GM12864 (cell line): ENCODE measurements around the gene VWA7.

Experiments used
- DNase-seq: peaks from one replicate; pipeline ENCODE4 v3.0.0-alpha.2; 2011; ENCODE audit warnings: low read depth
- H3K4me3 ChIP-seq: 2 replicates; pipeline ENCODE4 v1.5.1; 2011; ENCODE audit warnings: mild to moderate bottlenecking, low read depth, low read length, control low read depth
- TF ChIP-seq, protein P1 (sequence below): IDR thresholded peaks from 2 replicates; pipeline ENCODE4 v1.5.1; 2011; ENCODE audit warnings: low read depth, mild to moderate bottlenecking, moderate library complexity, low read length, control low read depth, inconsistent platforms; ENCODE audit errors: missing control alignments

VWA7 gene

DNA sequence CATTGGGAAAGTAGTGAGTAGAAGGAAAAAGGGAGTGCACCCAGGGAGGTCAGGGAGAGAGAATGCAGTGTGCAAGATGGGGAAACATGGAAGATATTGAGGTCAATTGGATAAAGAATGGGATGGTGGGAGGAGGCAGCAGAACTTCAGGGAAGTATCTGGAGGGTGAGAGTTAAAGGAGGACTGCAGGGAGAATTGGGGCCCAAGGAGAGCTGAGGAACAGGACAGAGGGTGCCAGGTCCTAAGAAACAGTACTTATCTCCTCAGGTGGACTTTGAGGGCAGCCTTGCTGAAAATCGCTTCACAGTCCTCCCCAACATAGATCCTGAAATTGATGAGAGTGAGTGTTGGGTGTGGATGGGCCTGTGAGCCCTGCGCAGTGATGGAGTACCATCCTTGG is 18.8 kb downstream of the VWA7 start:
- TF ChIP-seq, protein P1, sequence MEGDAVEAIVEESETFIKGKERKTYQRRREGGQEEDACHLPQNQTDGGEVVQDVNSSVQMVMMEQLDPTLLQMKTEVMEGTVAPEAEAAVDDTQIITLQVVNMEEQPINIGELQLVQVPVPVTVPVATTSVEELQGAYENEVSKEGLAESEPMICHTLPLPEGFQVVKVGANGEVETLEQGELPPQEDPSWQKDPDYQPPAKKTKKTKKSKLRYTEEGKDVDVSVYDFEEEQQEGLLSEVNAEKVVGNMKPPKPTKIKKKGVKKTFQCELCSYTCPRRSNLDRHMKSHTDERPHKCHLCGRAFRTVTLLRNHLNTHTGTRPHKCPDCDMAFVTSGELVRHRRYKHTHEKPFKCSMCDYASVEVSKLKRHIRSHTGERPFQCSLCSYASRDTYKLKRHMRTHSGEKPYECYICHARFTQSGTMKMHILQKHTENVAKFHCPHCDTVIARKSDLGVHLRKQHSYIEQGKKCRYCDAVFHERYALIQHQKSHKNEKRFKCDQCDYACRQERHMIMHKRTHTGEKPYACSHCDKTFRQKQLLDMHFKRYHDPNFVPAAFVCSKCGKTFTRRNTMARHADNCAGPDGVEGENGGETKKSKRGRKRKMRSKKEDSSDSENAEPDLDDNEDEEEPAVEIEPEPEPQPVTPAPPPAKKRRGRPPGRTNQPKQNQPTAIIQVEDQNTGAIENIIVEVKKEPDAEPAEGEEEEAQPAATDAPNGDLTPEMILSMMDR: no peak
- H3K4me3 ChIP-seq: no peak overlapping the region
- DNase-seq: no peak

DNA sequence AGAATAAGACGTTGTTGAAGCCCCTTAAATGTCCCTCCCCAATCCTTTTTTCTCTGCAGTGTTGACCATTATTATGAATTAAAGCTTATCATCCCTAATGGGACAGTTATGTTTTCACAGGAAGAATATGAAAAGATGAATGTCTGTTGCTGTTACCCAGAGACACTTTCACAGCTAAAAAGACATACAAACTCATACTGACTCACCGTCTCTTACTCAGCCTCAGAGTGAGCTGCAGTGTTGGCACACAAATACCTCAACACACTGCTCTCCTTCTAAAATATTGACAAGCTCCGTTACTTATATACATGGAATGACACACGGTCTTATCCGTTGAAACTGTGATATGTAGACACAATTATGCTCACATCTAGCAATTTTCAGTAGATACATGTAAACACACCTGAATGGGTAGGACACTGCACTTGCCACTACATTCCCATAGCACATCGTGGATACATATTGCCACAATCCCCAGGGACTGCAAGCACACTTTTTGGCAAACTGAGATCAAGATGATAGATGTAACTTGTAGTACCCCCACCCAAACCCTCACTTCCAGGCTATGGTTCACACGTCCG is 24.3 kb downstream of the VWA7 start:
- TF ChIP-seq, protein P1: no peak
- no peak for DNase-seq
- no peak overlapping the region for H3K4me3 ChIP-seq

DNA sequence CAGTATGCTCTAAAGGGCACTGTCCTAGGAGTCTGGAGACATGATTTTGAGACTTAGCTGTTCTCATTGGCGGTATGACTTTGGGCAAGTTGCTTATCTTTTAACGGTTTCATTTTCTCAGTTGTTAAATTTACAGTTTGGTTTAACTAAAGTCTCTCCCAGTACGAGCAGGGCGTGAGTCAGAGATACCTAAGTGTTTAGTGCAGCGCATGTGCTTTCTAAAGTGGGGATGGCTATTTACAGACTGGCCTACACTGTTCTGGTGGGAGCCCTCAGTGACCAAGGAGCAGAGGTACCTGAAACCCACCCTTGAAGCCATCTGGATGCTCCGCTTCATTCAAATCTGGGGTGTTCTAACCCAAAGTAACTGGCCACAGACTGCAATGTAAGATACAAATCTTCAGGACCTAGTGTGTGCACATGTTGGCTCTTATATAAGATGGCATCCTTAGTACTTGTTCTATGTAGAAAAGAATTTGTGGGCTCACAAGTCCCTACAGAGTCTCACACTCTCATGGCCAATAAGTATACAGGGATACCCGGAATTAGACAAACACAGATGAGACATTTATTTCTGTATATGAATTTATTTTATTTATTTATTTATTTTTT is 26.6 kb downstream of the VWA7 start:
- DNase-seq: no peak
- no peak overlapping the region for H3K4me3 ChIP-seq
- TF ChIP-seq, protein P1: no peak

DNA sequence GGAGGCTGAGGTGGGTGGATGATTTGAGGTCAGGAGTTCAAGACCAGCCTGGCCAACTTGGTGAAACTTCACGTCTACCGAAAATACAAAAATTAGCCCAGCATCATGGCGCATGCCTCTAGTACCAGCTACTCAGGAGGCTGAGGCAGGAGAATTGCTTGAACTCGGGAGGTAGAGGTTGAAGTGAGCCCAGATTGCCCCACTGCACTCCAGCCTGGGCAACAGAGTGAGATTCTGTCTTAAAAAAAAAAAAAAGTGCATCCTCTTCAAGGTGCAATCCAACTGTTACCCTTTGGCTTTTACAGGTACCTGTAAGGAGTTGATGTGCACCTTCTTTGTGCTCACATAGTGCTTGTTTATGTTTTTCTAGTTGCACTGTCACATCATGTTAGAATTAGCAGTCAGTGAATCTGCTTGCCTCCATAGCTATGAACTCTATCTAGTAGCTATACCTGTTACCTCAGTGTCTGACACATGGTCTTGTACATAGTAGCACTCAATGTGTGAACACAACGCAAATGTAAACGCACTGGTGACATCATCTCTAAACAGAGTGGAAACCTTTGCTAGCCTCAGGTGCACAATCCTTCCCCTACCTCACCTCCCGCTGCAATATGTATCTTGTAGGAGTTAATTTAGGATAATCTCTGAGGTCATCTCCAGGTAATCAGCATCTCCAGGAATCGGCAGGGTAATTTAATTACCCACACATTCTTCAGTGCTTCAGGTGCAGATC is 27.7 kb downstream of the VWA7 start:
- no peak for DNase-seq
- TF ChIP-seq, protein P1: no peak

DNA sequence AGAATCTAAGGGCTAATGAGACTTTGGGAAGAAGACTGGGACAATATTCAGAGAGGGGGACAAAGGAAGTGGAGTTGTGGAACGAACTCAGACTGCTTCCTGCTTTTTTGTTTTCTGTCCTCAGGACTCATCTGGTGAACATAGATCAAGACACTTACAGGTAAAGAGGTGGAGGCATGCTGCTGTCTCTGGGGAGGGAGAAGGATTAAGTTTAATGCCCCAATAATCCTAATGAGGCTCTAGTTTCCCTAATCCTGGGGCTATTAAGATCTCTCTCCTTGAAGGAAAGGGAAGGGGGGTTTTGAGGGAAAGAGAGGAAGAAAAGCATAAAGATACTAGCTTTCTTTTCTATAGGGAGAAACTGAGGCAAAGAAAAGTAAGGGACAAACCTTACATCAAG is 32.7 kb downstream of the VWA7 start:
- DNase-seq: no peak
- no peak overlapping the region for H3K4me3 ChIP-seq
- TF ChIP-seq, protein P1: no peak

More for the DNA sequence above, 27.7 kb downstream of the VWA7 start:
- H3K4me3 ChIP-seq: no peak overlapping the region

- H3K4me3 ChIP-seq: no peak overlapping the region
- DNase-seq: no peak
- TF ChIP-seq, protein P1: no peak
These were observed 34.2 kb downstream of the VWA7 start for GRCh38 chr6:31742894-31743293.

DNA sequence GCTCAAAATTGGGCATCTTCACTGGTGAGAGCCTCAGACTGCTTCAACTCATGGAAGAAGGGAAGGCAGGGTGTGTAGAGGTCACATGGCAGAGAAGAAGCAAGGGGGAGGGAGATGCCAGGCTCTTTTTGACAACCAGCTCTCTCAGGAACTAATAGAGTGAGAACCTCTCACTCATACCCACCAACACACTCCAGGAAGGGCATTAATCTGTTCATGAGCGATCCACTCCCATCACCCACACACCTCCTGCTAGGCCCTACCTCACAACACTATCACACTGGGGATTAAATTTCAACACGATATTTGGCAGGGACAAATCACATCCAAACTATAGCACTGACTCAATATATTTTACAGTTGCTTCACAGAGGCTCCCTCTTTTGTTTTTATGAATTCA is 35.3 kb downstream of the VWA7 start:
- H3K4me3 ChIP-seq: no peak overlapping the region
- no peak for DNase-seq
- TF ChIP-seq, protein P1: no peak
